ENCODE measurements around the gene SLC25A18. TPM values are rescaled to one million over a fixed set of nuclear protein-coding genes. Genes with fewer than 3 reads are reported as not detected.

Gene SLC25A18
- total RNA-seq, 6 experiments from 2014 or later, result 35.1 to 105 (median 45.6) TPM

DNA sequence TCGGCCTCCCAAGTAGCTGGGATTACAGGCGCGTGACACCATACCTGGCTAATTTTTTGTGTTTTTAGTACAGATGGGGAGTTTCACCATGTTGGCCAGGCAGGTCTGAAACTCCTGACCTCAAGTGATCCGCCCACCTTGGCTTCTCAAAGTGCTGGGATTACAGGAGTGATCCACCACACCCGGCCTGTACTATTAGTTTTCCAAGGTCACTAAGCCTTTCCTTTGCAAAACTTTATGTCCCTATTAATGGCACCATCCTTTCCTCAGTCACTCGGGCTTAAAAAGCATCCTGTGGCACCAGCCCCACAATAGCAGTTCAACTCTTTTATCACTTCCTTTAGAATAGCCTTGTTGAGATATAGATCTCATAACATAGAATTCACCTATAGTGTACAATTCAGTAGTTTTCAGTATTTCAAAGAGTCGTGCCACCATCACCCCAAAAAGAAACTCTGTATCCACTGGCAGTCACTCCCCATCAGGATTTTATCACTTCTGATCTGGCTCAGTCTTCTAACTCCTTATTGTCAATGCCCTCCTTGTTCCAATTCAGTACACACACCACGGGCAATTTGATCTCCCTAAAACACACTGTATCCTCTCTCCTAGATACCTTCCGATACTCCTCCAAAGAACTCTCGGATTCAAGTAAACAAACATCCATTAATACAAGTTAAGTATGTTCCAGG, 74.3 kb downstream of the SLC25A18 start:
- intact Hi-C loops (cut with DNase I), result no loop called here
- DNase-seq, result no peak
- Histone ChIP-seq H3K4me3 (peak overlapping the region; percentile 74 to 91 (median 90)), H3K36me3 (no peaks in the 10 kb centered on the region), H3K4me1 (peaks cover 0 to 13% (median 2%) of the 10 kb centered on the region in 4 donors), H3K9me3 (no peaks in the 10 kb centered on the region), H3K27me3 (no peaks in the 10 kb centered on the region), H3K27ac (peak overlapping the region; percentile 98 to 100 (median 100))
- 45% methylated on average over 10 of the region's 10 CpGs for WGBS (ENCODE audit: insufficient coverage, low coverage, low lambda C conversion rate, missing lambda C conversion rate)
- no peak for ATAC-seq
- no peak for TF ChIP-seq POLR2A (IDR thresholded peaks at IDR 0.05)
- TF ChIP-seq, protein P1, sequence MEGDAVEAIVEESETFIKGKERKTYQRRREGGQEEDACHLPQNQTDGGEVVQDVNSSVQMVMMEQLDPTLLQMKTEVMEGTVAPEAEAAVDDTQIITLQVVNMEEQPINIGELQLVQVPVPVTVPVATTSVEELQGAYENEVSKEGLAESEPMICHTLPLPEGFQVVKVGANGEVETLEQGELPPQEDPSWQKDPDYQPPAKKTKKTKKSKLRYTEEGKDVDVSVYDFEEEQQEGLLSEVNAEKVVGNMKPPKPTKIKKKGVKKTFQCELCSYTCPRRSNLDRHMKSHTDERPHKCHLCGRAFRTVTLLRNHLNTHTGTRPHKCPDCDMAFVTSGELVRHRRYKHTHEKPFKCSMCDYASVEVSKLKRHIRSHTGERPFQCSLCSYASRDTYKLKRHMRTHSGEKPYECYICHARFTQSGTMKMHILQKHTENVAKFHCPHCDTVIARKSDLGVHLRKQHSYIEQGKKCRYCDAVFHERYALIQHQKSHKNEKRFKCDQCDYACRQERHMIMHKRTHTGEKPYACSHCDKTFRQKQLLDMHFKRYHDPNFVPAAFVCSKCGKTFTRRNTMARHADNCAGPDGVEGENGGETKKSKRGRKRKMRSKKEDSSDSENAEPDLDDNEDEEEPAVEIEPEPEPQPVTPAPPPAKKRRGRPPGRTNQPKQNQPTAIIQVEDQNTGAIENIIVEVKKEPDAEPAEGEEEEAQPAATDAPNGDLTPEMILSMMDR (IDR thresholded peaks at IDR 0.05), result no peak

DNA sequence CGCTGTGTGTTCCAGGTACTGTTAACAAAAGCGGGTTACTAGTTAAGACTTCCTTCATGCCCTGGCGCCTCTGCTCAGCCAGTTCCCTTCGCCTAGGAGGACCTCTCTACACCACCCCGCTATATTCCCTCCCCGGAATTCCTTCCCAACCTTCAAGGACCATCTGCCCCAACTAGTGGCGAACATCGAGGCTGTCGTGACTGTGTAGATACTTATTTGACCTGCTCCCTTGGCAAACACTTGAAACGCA, 74.8 kb downstream of the SLC25A18 start:
- H3K4me3 ChIP-seq, result peak overlapping the region; percentile 74 to 91 (median 90)
- peak overlapping the region; percentile 98 to 100 (median 100) for H3K27ac ChIP-seq
- ATAC-seq (peak; percentile 28 to 54 (median 38)), DNase-seq (no peak)
- WGBS (ENCODE audit: insufficient coverage, low coverage, low lambda C conversion rate, missing lambda C conversion rate), result 0% methylated on average over 9 of the region's 10 CpGs
- H3K27me3 ChIP-seq, result no peaks in the 10 kb centered on the region
- H3K36me3 ChIP-seq, result no peaks in the 10 kb centered on the region
- intact Hi-C loops (cut with DNase I), result no loop called here
- no peak for TF ChIP-seq POLR2A (IDR thresholded peaks at IDR 0.05)
- TF ChIP-seq, protein P1 (IDR thresholded peaks at IDR 0.05), result no peak
- H3K9me3 ChIP-seq, result no peaks in the 10 kb centered on the region
- H3K4me1 ChIP-seq, result peaks cover 0 to 13% (median 2%) of the 10 kb centered on the region in 4 donors

DNA sequence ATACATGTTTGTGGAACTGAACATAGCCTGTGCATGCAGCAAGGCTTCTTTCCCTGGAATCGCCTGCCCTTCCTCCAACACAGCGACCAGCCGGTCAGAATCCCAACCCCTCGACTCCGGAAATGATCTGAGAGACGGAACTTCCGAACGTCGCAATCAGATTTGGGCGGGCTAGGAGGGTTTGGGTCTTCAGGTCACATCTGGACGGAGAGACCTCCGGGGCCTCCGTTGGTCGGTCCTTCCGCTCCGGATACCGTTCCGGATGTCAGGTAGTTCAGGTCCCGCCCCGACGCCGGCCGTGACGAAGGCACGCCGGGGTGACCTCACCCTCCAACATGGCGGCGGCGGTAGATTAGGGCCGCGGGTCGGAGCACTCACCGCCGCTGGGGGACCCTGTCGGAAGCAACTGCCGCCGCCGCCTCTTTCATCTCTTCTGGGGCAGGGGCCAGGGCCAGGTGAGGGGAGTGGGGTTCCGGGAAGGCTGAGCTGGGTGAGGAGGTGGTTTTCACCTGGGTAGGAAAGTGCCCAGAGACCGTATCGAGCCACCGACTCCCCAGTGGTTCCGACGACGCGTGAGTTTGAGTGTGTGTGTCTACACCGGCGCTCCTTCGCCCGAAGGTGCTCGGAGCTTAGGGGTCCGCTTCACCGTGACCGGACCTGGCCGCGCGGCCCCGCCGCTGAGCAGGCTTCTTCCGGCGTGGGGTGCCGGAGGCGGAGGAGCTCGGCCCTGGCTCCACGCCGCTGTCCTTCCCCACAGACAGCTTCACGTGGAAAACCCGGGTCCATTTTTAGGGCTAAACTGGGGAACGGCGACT, 75.3 kb downstream of the SLC25A18 start, which contains the start of gene BCL2L13:
Gene BCL2L13 (plus strand): TSS at position 326 of the 815 bp plus-strand sequence. CDS start 16,955 bp downstream, outside the sequence.
- Histone ChIP-seq H3K36me3 (no peaks in the 10 kb centered on the region), H3K27ac (peak within 1 kb of the TSS; percentile 98 to 100 (median 100)), H3K4me3 (peak within 1 kb of the TSS; percentile 74 to 91 (median 90)), H3K27me3 (no peaks in the 10 kb centered on the region), H3K9me3 (no peaks in the 10 kb centered on the region), H3K4me1 (peaks cover 0 to 13% (median 2%) of the 10 kb centered on the region in 4 donors)
- DNase-seq, result peak; percentile 94 to 97 (median 94)
- peak; percentile 98 for TF ChIP-seq POLR2A (IDR thresholded peaks at IDR 0.05)
- TF ChIP-seq, protein P1 (IDR thresholded peaks at IDR 0.05), result no peak
- intact Hi-C loops (cut with DNase I), result no loop called here
- ATAC-seq, result peak; percentile 93 to 97 (median 96)
- WGBS (ENCODE audit: insufficient coverage, low coverage, low lambda C conversion rate, missing lambda C conversion rate), result 0% methylated on average over 12 of the region's 70 CpGs

DNA sequence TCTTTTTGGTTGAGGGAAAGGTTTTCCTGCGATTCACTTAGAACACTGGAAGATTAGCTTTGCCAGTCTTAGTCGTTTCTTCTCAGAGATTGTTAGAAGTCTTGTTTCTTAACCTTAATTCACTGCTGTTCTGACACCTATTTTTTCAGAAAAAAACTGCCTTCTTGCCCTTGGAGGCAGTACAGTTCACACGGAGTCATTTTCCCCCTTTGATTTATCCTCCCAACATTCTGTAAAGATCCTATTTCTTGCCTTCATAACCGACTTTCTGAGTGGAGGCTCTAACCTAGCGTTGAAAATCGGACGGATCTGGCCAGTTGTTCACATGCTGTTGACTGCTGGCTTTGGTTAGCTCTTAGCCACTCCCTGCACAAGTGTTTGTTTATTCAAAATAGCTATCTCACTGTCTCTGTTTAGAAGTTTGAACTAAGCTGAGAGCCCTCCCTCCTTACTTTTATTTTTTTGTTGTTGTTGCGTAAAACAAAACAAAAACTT, 76.0 kb downstream of the SLC25A18 start:
- WGBS (ENCODE audit: insufficient coverage, low coverage, low lambda C conversion rate, missing lambda C conversion rate), result 5% methylated on average over 8 of the region's 8 CpGs
- Histone ChIP-seq H3K9me3 (no peaks in the 10 kb centered on the region), H3K4me3 (peak overlapping the region; percentile 74 to 91 (median 90)), H3K4me1 (peaks cover 0 to 13% (median 0%) of the 10 kb centered on the region in 4 donors), H3K27ac (peak overlapping the region; percentile 98 to 100 (median 100)), H3K27me3 (no peaks in the 10 kb centered on the region), H3K36me3 (no peaks in the 10 kb centered on the region)
- peak in 2 of 3 donors; percentile 28 to 63 for DNase-seq
- ATAC-seq, result peak; percentile 71 to 82 (median 74)
- TF ChIP-seq, protein P1 (IDR thresholded peaks at IDR 0.05), result no peak
- TF ChIP-seq POLR2A (IDR thresholded peaks at IDR 0.05), result peak; percentile 76
- intact Hi-C loops (cut with DNase I), result no loop called here

Other genes starting within 250 kb of the SLC25A18 start
- gene CECR2, start 194.0 kb upstream of the SLC25A18 start, total RNA-seq, result 10 to 100 TPM in 3 of 6 experiments, 1 to 10 TPM in 3; 4.9 to 12.3 (median 10.0) TPM
- 10 to 100 TPM; 30.8 to 87.3 (median 44.0) TPM for gene ATP6V1E1, start 65.3 kb downstream of the SLC25A18 start, total RNA-seq
- gene BCL2L13, start 75.3 kb downstream of the SLC25A18 start, total RNA-seq, result 10 to 100 TPM; 26.2 to 44.5 (median 37.3) TPM
- 10 to 100 TPM; 30.5 to 57.3 (median 36.2) TPM for gene BID, start 211.0 kb downstream of the SLC25A18 start, total RNA-seq

Data from right lobe of liver (tissue), 6 donors.